ENCODE data around the gene ANTXR1. TPM values are rescaled to one million over a fixed set of nuclear protein-coding genes. Genes with fewer than 3 reads are reported as not detected.

The ANTXR1 gene
- polyA plus RNA-seq, 1 donor (not counting 4 experiments of a cell fraction or from before 2014, with no cell fraction given), result 20.4 TPM

DNA sequence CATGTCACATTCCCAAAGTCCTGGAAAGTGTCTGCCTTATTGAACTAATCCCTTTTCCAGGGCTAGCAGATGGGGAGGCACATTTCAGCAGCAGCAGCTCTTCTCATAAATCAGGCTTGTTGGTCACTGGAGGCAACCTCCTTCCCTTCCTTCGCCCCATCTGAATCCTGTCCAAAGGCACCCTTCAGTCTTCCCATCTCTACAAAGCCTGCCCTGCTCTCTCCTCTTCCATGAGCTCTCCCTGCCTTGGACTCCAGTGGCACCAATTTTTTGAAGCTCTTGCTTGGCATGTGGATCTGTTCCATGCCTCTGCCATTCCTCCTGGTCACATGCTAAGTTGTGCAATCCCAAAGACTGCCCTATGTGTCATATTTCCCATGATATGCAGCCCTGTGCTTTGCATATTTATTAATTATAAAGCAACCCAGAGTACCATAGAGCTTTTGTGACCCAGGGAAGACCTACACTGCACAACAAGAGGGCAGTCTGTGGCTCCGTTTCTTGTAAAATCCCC lies 70.3 kb downstream of the ANTXR1 start:
- Histone ChIP-seq H3K9ac (ENCODE audit: control insufficient read depth, extremely low read depth, insufficient read depth, low read length) (peak overlapping the region; percentile 49), H3K27me3 (ENCODE audit: control insufficient read depth, extremely low read depth, insufficient read depth, low read length) (no peaks in the 10 kb centered on the region), H2AFZ (ENCODE audit: control insufficient read depth, low read length) (no peak overlapping the region), H3K36me3 (ENCODE audit: control insufficient read depth in 2 of 2, extremely low read depth in 1 of 2, insufficient read depth in 2 of 2, low read length in 2 of 2) (peaks cover 0 to 1% of the 10 kb centered on the region in 2 experiments), H3K9me1 (ENCODE audit: control insufficient read depth, extremely low read depth, insufficient read depth, low read length) (no peaks in the 10 kb centered on the region), H3K4me1 (ENCODE audit: control insufficient read depth, extremely low read depth, insufficient read depth, low read length) (peaks cover 18% of the 10 kb centered on the region), H3K9me3 (ENCODE audit: control insufficient read depth, low read depth, low read length) (no peaks in the 10 kb centered on the region), H4K20me1 (ENCODE audit: control insufficient read depth, extremely low read depth, insufficient read depth, low read length) (no peaks in the 10 kb centered on the region), H3K4me3 (ENCODE audit: control insufficient read depth in 2 of 3, extremely low read depth in 1 of 3, insufficient read depth in 2 of 3, low read depth in 1 of 3, low read length in 3 of 3) (peak overlapping the region in 1 of 3 experiments; percentile 2), H3K4me2 (ENCODE audit: control insufficient read depth, extremely low read depth, insufficient read depth, low read depth, low read length) (peak overlapping the region; percentile 63), H3K79me2 (ENCODE audit: control insufficient read depth, insufficient read depth, low read length) (no peaks in the 10 kb centered on the region), H3K27ac (ENCODE audit: control insufficient read depth, insufficient read depth, low read length) (peak overlapping the region; percentile 74)
- TF ChIP-seq EZH2 (IDR thresholded peaks at IDR 0.05; ENCODE audit: low read length), result no peak
- TF ChIP-seq, protein P1, sequence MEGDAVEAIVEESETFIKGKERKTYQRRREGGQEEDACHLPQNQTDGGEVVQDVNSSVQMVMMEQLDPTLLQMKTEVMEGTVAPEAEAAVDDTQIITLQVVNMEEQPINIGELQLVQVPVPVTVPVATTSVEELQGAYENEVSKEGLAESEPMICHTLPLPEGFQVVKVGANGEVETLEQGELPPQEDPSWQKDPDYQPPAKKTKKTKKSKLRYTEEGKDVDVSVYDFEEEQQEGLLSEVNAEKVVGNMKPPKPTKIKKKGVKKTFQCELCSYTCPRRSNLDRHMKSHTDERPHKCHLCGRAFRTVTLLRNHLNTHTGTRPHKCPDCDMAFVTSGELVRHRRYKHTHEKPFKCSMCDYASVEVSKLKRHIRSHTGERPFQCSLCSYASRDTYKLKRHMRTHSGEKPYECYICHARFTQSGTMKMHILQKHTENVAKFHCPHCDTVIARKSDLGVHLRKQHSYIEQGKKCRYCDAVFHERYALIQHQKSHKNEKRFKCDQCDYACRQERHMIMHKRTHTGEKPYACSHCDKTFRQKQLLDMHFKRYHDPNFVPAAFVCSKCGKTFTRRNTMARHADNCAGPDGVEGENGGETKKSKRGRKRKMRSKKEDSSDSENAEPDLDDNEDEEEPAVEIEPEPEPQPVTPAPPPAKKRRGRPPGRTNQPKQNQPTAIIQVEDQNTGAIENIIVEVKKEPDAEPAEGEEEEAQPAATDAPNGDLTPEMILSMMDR (optimal IDR thresholded peaks at IDR 0.05 in 1 of 3, IDR thresholded peaks at IDR 0.05 in 1 of 3, conservative IDR thresholded peaks at IDR 0.05 in 1 of 3; ENCODE audit: extremely low read depth in 1 of 3, insufficient read depth in 2 of 3, low read length in 3 of 3), result no peak
- dilution Hi-C loops (cut with MboI; ENCODE audit: extremely low pct_ligation_motif_present, low sequenced_read_pairs), result no loop called here
- DNase-seq (ENCODE audit: low read depth, low spot score) (peak; percentile 15), FAIRE-seq (no peak)

DNA sequence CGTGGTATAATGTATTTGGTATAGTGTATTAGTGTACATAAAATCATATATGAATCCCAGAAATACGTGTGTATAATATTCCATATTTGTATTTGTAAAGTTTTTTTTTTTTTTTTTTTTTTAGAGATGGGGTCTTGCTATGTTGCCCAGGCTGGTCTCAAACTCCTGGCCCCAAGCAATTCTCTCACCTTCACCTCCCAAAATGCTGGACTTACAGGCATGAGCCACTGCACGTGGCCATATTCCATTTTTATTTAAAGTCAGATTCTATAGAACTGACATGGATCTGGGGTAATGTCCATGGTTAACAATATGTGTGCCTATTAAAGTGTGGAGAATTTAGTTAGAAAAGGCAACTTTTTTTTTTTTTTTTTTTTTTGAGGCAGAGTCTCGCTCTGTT lies 71.5 kb downstream of the ANTXR1 start:
- dilution Hi-C loops (cut with MboI; ENCODE audit: extremely low pct_ligation_motif_present, low sequenced_read_pairs), result no loop called here

More for the DNA sequence above, 71.5 kb downstream of the ANTXR1 start:
- Histone ChIP-seq H3K79me2 (ENCODE audit: control insufficient read depth, insufficient read depth, low read length) (no peaks in the 10 kb centered on the region), H3K27me3 (ENCODE audit: control insufficient read depth, extremely low read depth, insufficient read depth, low read length) (no peaks in the 10 kb centered on the region), H3K36me3 (ENCODE audit: control insufficient read depth in 2 of 2, extremely low read depth in 1 of 2, insufficient read depth in 2 of 2, low read length in 2 of 2) (no peaks in the 10 kb centered on the region), H3K4me1 (ENCODE audit: control insufficient read depth, extremely low read depth, insufficient read depth, low read length) (peaks cover 18% of the 10 kb centered on the region), H3K4me3 (ENCODE audit: control insufficient read depth in 2 of 3, extremely low read depth in 1 of 3, insufficient read depth in 2 of 3, low read depth in 1 of 3, low read length in 3 of 3) (no peak overlapping the region), H3K9ac (ENCODE audit: control insufficient read depth, extremely low read depth, insufficient read depth, low read length) (no peak overlapping the region), H3K27ac (ENCODE audit: control insufficient read depth, insufficient read depth, low read length) (no peak overlapping the region), H2AFZ (ENCODE audit: control insufficient read depth, low read length) (no peak overlapping the region), H3K4me2 (ENCODE audit: control insufficient read depth, extremely low read depth, insufficient read depth, low read depth, low read length) (no peak overlapping the region), H4K20me1 (ENCODE audit: control insufficient read depth, extremely low read depth, insufficient read depth, low read length) (no peaks in the 10 kb centered on the region), H3K9me3 (ENCODE audit: control insufficient read depth, low read depth, low read length) (no peaks in the 10 kb centered on the region), H3K9me1 (ENCODE audit: control insufficient read depth, extremely low read depth, insufficient read depth, low read length) (no peaks in the 10 kb centered on the region)
- no peak for TF ChIP-seq EZH2 (IDR thresholded peaks at IDR 0.05; ENCODE audit: low read length)
- TF ChIP-seq, protein P1 (optimal IDR thresholded peaks at IDR 0.05 in 1 of 3, IDR thresholded peaks at IDR 0.05 in 1 of 3, conservative IDR thresholded peaks at IDR 0.05 in 1 of 3; ENCODE audit: extremely low read depth in 1 of 3, insufficient read depth in 2 of 3, low read length in 3 of 3), result no peak
- FAIRE-seq (no peak), DNase-seq (ENCODE audit: low read depth, low spot score) (no peak)

Measured in keratinocyte (primary cell).